GM19239 (cell line): ENCODE results near the gene SELPLG.
"Not testable (repeated sequence)": the region's sequence is repeated elsewhere in the genome, so short reads cannot be mapped to it uniquely, and the experiment has no call there.

ENCODE experiments used
- DNase-seq: peaks from one replicate; pipeline ENCODE4 v3.0.0; 2011; ENCODE audit warnings: low spot score; ENCODE audit not compliant: insufficient read length
- FAIRE-seq: peaks from 2 replicates; lab custom pipeline; 2011; peaks lifted over from hg19 to GRCh38; lab: Jason Lieb, UNC

Gene SELPLG

GRCh38 chr12:108641446-108642268, 8.0 kb upstream of the SELPLG start:
- no peak for DNase-seq
- FAIRE-seq, result no peak

- no peak for DNase-seq
- no peak for FAIRE-seq
Observed at GRCh38 chr12:108640802-108641445, 7.2 kb upstream of the SELPLG start.

GRCh38 chr12:108638997-108639822, 5.5 kb upstream of the SELPLG start:
- no peak for FAIRE-seq
- no peak for DNase-seq

DNA sequence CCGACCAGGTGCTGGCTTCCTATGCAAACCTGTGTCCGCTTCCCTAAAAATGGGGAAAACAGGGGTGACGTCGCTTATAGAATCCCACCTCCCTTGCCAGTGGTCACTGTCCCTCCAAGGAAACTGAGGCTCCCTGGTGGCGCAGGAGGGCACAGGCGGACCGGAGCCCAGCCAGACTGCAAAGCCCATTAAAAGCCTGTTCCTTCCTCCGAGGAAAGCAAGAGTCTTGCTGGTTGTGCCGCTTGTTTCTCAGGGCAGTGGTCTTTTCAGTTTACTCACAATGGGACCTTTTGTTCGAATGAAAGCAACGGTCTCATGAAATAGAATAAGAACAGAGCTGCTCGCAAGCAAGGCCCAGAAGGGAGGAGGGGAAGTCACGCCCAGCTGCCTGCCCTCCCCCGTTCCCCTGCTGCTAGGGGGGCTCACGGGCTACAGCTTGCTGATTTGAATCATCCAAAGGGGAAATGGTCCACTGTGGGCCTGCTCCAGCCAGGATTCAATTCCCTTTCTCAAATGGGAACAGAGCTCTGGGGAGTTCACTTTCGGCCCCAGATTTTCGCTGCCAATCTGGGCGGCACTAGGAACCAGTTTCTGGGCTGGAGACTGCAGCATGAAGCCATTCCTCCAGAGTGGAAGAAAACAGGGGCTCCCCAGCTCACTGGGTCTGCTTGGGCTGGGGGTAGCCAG, 4.6 kb upstream of the SELPLG start:
- DNase-seq (no peak), FAIRE-seq (no peak)

DNA sequence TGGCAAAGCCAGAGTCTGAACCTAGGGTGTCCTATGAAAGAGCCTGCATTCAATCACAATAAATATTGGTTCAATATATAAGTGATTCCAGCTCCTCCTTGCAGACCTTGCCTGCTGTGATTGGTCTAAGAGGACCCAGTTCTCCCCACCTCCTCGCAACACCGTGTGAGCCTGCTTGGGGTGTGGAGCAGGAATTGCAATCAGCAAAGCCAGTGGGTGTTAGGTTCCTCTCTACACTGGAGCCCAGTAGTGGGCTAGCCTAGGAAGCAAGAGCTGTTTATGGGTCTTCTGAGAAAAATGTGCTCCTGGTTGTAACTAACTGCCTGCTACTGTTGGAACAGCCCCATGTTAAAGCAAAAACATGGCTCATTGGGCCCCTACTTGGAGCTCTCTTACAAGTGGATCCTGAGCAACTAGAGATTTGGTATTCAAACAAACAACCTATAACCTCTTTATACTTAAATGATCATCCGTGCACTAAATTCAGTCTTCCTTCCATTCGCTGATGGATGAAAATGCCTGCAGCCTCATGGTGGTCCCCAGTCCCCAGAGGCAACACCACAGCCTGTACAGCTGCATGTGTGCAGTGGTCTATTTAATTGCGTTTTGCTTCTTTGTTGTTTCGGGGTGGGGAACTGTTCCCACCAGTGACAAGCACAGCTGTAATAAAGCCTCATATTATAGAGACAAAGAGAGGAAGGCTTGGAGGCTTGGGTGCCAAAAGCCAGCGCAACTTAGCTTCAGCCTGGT, 3.7 kb upstream of the SELPLG start:
- DNase-seq (no peak), FAIRE-seq (peak; percentile 14)

DNA sequence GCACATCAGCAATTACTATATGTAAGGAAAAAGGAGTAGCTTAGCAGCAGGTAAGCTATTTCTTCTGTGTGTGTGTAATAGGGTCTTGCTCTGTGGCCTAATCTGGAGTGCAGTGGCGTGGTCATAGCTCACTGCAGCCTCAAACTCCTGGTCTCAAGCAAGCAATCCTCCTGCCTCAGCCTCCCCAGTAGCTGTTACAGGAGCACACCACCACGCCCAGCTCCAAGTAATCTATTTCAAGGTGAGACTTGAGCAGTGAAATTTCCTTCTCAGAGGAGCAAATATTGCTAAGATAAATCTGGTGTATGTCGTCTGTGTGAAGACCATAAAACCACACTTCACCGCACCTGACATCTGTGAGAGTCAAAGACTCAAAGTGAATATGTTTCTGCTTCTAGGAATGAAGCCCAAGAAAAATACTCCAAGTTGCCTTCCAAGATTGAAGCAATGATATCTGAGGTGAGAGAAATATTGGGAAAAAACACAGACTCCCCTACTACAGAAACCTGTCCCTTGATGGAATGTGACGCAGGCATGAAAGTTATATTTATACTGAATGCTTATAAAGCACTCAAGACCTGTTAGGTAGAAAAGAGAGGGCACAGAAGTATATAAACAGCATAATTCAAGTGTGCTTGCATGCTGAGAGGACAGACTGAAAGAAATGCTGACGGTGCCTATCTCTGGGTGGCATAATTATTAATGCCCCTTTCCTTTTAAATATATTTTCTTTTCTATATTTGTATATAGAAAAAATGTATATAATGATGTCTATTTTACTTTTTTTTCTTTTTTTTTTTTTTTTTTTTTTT, 2.5 kb upstream of the SELPLG start:
- DNase-seq (no peak), FAIRE-seq (no peak)

GRCh38 chr12:108635201-108635996, 1.7 kb upstream of the SELPLG start:
- no peak for DNase-seq
- peak; percentile 97 for FAIRE-seq

DNA sequence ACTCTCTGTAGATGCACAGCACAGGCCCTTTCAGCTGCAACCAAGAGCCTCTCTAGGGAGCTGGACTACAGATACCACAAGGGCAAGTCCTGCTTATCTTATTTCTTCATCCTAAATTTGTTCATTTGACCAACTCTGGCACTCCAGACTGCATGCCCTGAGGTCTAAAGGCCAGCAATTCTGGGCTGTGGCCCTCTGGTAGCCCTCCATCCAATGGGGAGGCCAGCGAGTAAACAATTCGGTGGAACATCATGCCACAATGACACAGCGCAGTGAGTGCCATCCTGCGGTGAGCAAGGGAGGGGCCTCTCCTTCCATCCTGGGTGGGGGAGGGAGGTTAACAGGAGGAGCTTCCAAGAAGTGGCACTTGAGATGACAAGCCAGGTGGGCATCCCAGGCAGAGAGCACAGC, 652 bp upstream of the SELPLG start:
- DNase-seq (no peak), FAIRE-seq (no peak)

- no peak for DNase-seq
- FAIRE-seq, result no peak
Observed at GRCh38 chr12:108633081-108633533, 587 bp downstream of the SELPLG start.

- DNase-seq, FAIRE-seq: not testable (repeated sequence)
Observed at GRCh38 chr12:108631261-108631660, 2.4 kb downstream of the SELPLG start.

- FAIRE-seq (no peak), DNase-seq (no peak)
Observed at GRCh38 chr12:108630481-108631207, 3.0 kb downstream of the SELPLG start.

GRCh38 chr12:108629824-108630476, 3.7 kb downstream of the SELPLG start:
- no peak for FAIRE-seq

DNA sequence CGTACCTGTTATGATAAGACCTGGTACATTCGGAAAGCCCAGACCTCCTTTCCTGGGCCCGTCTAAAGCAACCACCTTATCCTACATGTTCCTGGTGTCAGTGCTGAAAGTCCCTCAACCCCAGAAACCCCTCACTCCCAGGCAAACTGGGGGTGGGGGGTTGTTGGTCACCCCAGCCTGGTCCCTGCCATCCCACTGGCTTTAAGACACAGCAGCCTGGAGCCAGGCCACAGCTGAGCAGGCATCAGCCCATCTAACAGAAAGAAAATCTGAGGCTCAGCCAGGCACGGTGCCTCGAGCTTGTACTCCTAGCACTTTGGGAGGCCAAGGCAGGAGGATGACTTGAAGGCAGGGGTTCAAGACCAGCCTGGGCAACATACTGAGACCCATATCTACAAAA, 4.5 kb downstream of the SELPLG start:
- FAIRE-seq, result no peak
- no peak for DNase-seq

More at GRCh38 chr12:108629824-108630476, 3.7 kb downstream of the SELPLG start:
- DNase-seq, result no peak

GRCh38 chr12:108627134-108627920, 6.4 kb downstream of the SELPLG start:
- DNase-seq (no peak), FAIRE-seq (no peak)

GRCh38 chr12:108625228-108625627, 8.5 kb downstream of the SELPLG start:
- DNase-seq (no peak), FAIRE-seq (no peak)

DNA sequence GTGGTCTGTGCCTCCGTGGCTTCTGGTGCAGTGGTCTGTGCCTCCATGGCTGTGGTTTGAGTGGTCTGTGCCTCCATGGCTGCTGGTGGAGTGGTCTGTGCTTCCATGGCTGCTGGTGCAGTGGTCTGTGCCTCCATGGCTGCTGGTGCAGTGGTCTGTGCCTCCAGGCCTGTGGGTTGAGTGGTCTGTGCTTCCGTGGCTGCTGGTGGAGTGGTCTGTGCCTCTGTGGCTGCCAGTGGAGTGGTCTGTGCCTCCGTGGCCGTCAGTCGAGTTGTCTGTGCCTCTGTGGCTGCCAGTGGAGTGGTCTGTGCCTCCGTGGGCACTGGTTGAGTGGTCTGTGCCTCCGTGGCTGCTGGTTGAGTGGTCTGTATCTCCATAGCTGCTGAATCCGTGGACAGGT, 10.1 kb downstream of the SELPLG start:
- no peak for FAIRE-seq
- no peak for DNase-seq
